Gastroesophageal sphincter (tissue), 3 donors: ENCODE data around the gene MYOM1.

Source experiments
- CTCF ChIP-seq, 4 experiments: fragments of 200-600 bp in 2 of 4; fragments of 450-650 bp in 2 of 4; sonication (generic) in 1 of 4; IDR thresholded peaks; one replicate each; pipeline ENCODE4 v1.5.1; 2017 to 2019; ENCODE audit warnings: antibody characterized with exemption in 4 of 4, mild to moderate bottlenecking in 2 of 4, moderate library complexity in 2 of 4
- POLR2A ChIP-seq, 2 donors: fragments of 450-650 bp; IDR thresholded peaks; one replicate each; pipeline ENCODE4 v1.6.1; 2017; ENCODE audit warnings: antibody characterized with exemption in 2 of 2, mild to moderate bottlenecking in 2 of 2, moderate library complexity in 1 of 2
- POLR2AphosphoS5 ChIP-seq: sonication (generic); formaldehyde crosslinking; IDR thresholded peaks from one replicate; pipeline ENCODE4 v1.6.1; 2017; ENCODE audit warnings: antibody characterized with exemption

- no peak for TF ChIP-seq CTCF (IDR thresholded peaks at IDR 0.05)
- no peak for TF ChIP-seq POLR2AphosphoS5
- TF ChIP-seq POLR2A (IDR thresholded peaks at IDR 0.05), result no peak
Observed at GRCh38 chr18:3048820-3049349, 170.9 kb downstream of the MYOM1 start.
